IMR-90 (cell line): Measurements from ENCODE around the gene ZNG1A. TPM values are rescaled to one million over a fixed set of nuclear protein-coding genes. Genes with fewer than 3 reads are reported as not detected.
"Not testable (repeated sequence)": the region's sequence is repeated elsewhere in the genome, so short reads cannot be mapped to it uniquely, and the experiment has no call there.

ENCODE experiments used
- ATAC-seq: fragments of 200-7000 bp; cut with Tn5 transposase; 2 replicates; pipeline ENCODE4 v1.9.1; 2020; ENCODE audit warnings: low read depth, mild to moderate bottlenecking, moderate library complexity
- BruUV-seq: library from RNA; stranded (reverse); fragments of 400-500 nt; replicated peaks from 2 replicates; lab custom pipeline; 2021; lab: Mats Ljungman, UMichigan
- CTCF ChIA-PET: fragments of 300-600 bp; formaldehyde crosslinking; extraction: SDS; loops from one replicate; lab custom pipeline; 2021; ENCODE audit warnings: antibody characterized with exemption; lab: Yijun Ruan, JAX
- POLR2A ChIA-PET: fragments of 300-600 bp; sonication (Branson Sonifier 250); formaldehyde crosslinking; loops from one replicate; lab custom pipeline; 2022; ENCODE audit warnings: antibody characterized with exemption; ENCODE audit not compliant: unreplicated experiment; lab: Charles Lee
- DNase-seq: peaks from one replicate; pipeline ENCODE4 v3.0.0; 2013
- H2AFZ ChIP-seq: replicated peaks from 2 replicates; pipeline ENCODE3; 2013; ENCODE audit warnings: low read length, mild to moderate bottlenecking; ENCODE audit not compliant: poor library complexity
- H2AK5ac ChIP-seq: 2 replicates; pipeline ENCODE4 v1.6.1; 2013; ENCODE audit warnings: low read depth, low read length, inconsistent platforms
- H2AK9ac ChIP-seq: replicated peaks from 2 replicates; pipeline ENCODE3; 2013; ENCODE audit warnings: mild to moderate bottlenecking, low read depth, low read length, moderate library complexity; ENCODE audit not compliant: poor library complexity
- H2BK120ac ChIP-seq: 2 replicates; pipeline ENCODE4 v1.6.1; 2013; ENCODE audit warnings: low read depth, low read length, inconsistent platforms
- H2BK15ac ChIP-seq: 3 replicates; pipeline ENCODE4 v1.6.1; 2013; ENCODE audit warnings: low read depth, low read length, inconsistent platforms
- H2BK20ac ChIP-seq: 2 replicates; pipeline ENCODE4 v1.6.1; 2013; ENCODE audit warnings: low read depth, mild to moderate bottlenecking, inconsistent platforms, low read length, moderate library complexity
- H2BK5ac ChIP-seq: 2 replicates; pipeline ENCODE4 v1.6.1; 2013; ENCODE audit warnings: mild to moderate bottlenecking, low read depth, low read length, inconsistent platforms; ENCODE audit not compliant: poor library complexity, severe bottlenecking
- H3K14ac ChIP-seq: replicated peaks from 2 replicates; pipeline ENCODE4 v1.6.1; 2013; ENCODE audit warnings: low read depth, low read length, inconsistent platforms
- H3K18ac ChIP-seq: 2 replicates; pipeline ENCODE4 v1.6.1; 2013; ENCODE audit warnings: low read depth, low read length, control low read depth
- H3K23ac ChIP-seq: 2 replicates; pipeline ENCODE4 v1.6.1; 2013; ENCODE audit warnings: low read depth, low read length, inconsistent platforms
- H3K27ac ChIP-seq: 2 replicates; pipeline ENCODE4 v1.5.1; 2013; ENCODE audit warnings: mild to moderate bottlenecking, control low read depth, low read length; ENCODE audit not compliant: insufficient read depth
- H3K27me3 ChIP-seq: 2 replicates; pipeline ENCODE4 v1.6.1; 2013; ENCODE audit warnings: low read length; ENCODE audit not compliant: control insufficient read depth, insufficient read depth
- H3K36me3 ChIP-seq: 2 replicates; pipeline ENCODE4 v1.6.1; 2013; ENCODE audit warnings: low read length, mixed read lengths; ENCODE audit not compliant: control insufficient read depth, insufficient read depth
- H3K4ac ChIP-seq: 2 replicates; pipeline ENCODE4 v1.6.1; 2013; ENCODE audit warnings: low read depth, low read length, inconsistent platforms
- H3K4me1 ChIP-seq: 2 replicates; pipeline ENCODE4 v1.6.1; 2013; ENCODE audit warnings: low read length, mixed read lengths; ENCODE audit not compliant: control insufficient read depth, insufficient read depth
- H3K4me2 ChIP-seq: 2 replicates; pipeline ENCODE4 v1.6.1; 2013; ENCODE audit warnings: low read depth, mild to moderate bottlenecking, control low read depth, low read length, moderate library complexity
- H3K4me3 ChIP-seq: 2 replicates; pipeline ENCODE4 v1.5.1; 2013; ENCODE audit warnings: low read depth, mild to moderate bottlenecking, control low read depth, low read length, moderate library complexity; ENCODE audit not compliant: insufficient read depth
- H3K56ac ChIP-seq: 2 replicates; pipeline ENCODE4 v1.6.1; 2013; ENCODE audit warnings: low read length, inconsistent platforms; ENCODE audit not compliant: insufficient read depth; ENCODE audit errors: extremely low read depth
- H3K79me1 ChIP-seq, 2 experiments: 2 replicates each; pipeline ENCODE4 v1.6.1; 2013; ENCODE audit warnings: low read length in 2 of 2, inconsistent platforms in 1 of 2, low read depth in 1 of 2
- H3K9ac ChIP-seq: 2 replicates; pipeline ENCODE4 v1.6.1; 2013; ENCODE audit warnings: low read depth, low read length, control low read depth
- H3K9me1 ChIP-seq: 2 replicates; pipeline ENCODE4 v1.6.1; 2013; ENCODE audit warnings: low read length, inconsistent platforms; ENCODE audit not compliant: insufficient read depth
- H3K9me3 ChIP-seq: 2 replicates; pipeline ENCODE4 v1.6.1; 2013; ENCODE audit warnings: low read length; ENCODE audit not compliant: control insufficient read depth, insufficient read depth
- H4K20me1 ChIP-seq: 2 replicates; pipeline ENCODE4 v1.6.1; 2013; ENCODE audit warnings: low read length, inconsistent platforms; ENCODE audit not compliant: insufficient read depth
- H4K5ac ChIP-seq: 2 replicates; pipeline ENCODE4 v1.6.1; 2013; ENCODE audit warnings: mild to moderate bottlenecking, low read depth, low read length, control low read depth
- H4K8ac ChIP-seq, 2 experiments: 2 replicates each; pipeline ENCODE4 v1.6.1; 2013; ENCODE audit warnings: low read depth in 2 of 2, low read length in 2 of 2, control low read depth in 1 of 2, inconsistent platforms in 1 of 2
- H4K91ac ChIP-seq: 2 replicates; pipeline ENCODE4 v1.6.1; 2013; ENCODE audit warnings: low read depth, low read length, inconsistent platforms; ENCODE audit not compliant: insufficient read depth
- WGBS, 2 experiments: methylation state at CpG; one replicate each; pipeline versions ENCODE4 v1.1.5 to v1.1.7; 2013; ENCODE audit warnings: missing lambda C conversion rate in 2 of 2; ENCODE audit not compliant: insufficient read length in 1 of 2; ENCODE audit errors: extremely low coverage in 2 of 2; 5-methylcytosine and 5-hydroxymethylcytosine counted together
- dilution Hi-C: fragments of 300-500 bp; cut with HindIII; formaldehyde crosslinking; loops from one replicate; pipeline ENCODE4 v1.14.3; 2018; ENCODE audit warnings: low sequenced_read_pairs; ENCODE audit not compliant: unreplicated experiment
- in situ Hi-C: fragments of 300-500 bp; cut with MboI; formaldehyde crosslinking; loops from 3 replicates; pipeline ENCODE4 v1.14.3; 2019; ENCODE audit warnings: low sequenced_read_pairs, inconsistent platforms, mixed read lengths
- intact Hi-C: fragments of 100-400 bp; cut with micrococcal nuclease; formaldehyde crosslinking; loops from 2 replicates; pipeline ENCODE4 v1.10.0; 2022
- polyA plus RNA-seq, 3 experiments: library from polyadenylated mRNA; depleted of rRNA; stranded (reverse); fragments of >200 nt; gene quantifications; 2 replicates each; pipeline ENCODE4 v1.2.3, GENCODE V29; 2012; ENCODE audit warnings: low replicate concordance in 1 of 3
- total RNA-seq: library from RNA; depleted of rRNA; stranded (reverse); fragments of >200 nt; gene quantifications from 2 replicates; pipeline ENCODE4 v1.2.3, GENCODE V29; 2012

ZNG1A gene
- total and polyA plus RNA-seq, 2 of the 4 experiments (the other 2 are of a cell fraction): 12.2 to 12.4 TPM

DNA sequence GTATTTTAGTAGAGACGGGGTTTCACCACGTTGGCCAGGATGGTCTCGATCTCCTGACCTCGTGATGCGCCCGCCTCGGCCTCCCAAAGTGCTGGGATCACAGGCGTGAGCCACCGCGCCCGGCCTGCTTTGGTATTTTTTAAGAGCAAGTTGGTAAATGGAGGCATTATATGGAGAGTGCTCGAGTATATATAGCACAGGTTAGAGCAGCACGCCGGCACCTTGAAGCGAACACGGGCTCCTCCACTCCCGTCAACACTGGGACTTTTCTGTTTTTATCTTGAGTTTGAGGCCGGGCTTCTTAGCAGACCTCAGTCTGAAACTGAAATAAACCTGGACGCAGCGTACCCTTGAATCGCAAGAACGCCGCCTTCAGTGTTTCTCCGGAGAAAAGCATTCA, 35.0 kb upstream of the ZNG1A start:
- H2AK5ac ChIP-seq, H3K18ac ChIP-seq, H2BK120ac ChIP-seq, CTCF ChIA-PET, H4K20me1 ChIP-seq, H3K79me1 ChIP-seq, H3K14ac ChIP-seq, H3K4me1 ChIP-seq, H3K9ac ChIP-seq, H2AK9ac ChIP-seq, H4K5ac ChIP-seq, H2BK20ac ChIP-seq, in situ Hi-C loops, H3K56ac ChIP-seq, H3K4me2 ChIP-seq, H2BK5ac ChIP-seq, H3K9me3 ChIP-seq, ATAC-seq, H2BK15ac ChIP-seq, H3K4me3 ChIP-seq, H2AFZ ChIP-seq, dilution Hi-C loops, POLR2A ChIA-PET, H3K23ac ChIP-seq, H3K36me3 ChIP-seq, H3K4ac ChIP-seq, H4K8ac ChIP-seq, H4K91ac ChIP-seq, H3K9me1 ChIP-seq, DNase-seq, BruUV-seq, H3K27ac ChIP-seq, intact Hi-C loops: not testable (repeated sequence)
- H3K27me3 ChIP-seq: peaks cover 28% of the 10 kb centered on the region
- 56% methylated on average over 7 of the region's 24 CpGs; no CpG with 5 or more reads in 1 of the 2 experiments for WGBS, 2 experiments
